COLO668 (cell line): ENCODE data around the gene PAH.

Experiments used
- DNase-seq: peaks from one replicate; lab custom pipeline; 2025; ENCODE audit not compliant: unreplicated experiment; lab: John Stamatoyannopoulos, UW

PAH gene

DNA sequence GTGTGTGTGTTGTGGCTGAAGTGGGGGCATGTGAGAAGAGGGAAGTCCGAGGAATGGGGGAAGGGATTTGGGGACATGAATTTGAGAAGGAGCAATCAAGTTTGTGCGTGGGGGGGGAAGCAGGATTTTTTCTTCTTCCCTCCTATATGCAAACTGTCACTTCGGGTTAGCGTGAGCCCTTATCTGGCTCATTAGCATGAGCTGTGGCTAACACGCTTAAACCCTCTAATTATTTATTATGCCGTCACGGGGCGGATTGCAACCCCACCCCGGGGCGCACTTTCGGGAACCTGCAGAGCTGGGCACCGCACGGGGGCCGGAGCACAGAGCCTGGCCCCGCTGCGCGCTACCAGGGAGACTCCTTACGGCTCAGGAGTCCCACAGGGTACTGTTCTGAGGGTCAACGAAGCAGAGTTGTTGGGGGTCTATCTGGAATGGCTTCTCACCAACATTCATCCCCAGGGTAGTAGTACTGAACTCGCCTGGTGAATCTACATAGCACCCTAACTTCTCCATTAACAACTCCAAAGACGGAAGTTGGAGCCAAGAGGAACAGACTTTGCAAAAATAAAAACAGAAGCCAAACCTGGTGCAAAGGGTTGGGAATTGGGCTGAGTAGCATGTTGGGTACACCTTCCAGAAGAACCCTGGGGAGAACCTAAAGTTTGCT is 34.0 kb upstream of the PAH start:
- DNase-seq: peak; percentile 82

DNA sequence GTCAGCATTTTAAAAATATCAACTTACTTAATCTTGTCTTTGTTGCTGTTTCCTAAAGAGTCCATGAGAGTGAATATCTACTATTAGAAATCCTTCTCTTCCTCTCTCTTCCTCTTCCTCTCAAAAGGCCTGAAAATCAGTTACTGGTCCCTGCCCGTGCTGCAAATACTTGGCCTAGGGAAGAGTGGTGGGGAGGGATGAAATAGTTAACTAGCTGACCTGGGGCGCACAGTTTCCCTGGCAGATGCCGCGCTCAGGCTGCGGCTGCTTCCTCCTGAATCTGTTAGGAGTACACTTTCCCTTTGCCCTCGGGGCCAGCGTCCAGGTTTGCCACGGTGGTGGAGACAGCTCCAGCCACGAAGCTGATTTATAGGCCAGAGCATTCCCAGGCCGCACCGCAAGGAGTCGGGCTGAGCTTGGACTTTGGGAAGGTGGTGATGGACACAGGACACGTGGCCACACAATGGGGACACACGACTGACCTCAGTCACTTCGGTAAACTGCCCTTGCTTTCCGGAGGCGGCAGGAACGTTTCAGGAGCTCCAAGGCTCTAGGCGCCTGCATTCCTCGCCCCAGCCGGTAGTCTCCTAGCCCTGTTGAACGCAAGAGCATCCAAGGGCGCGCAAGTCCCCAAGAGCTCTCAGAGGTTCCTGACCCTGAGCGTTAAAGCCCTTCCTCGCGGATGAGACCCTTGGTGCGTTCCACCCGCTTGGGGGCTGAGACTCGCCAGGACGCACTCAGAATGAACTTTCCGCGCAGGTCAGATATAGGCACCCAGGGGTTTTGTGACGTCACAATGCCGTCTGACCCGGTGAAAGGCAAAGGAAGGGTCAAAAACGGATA is 33.3 kb upstream of the PAH start:
- DNase-seq: peak; percentile 96

DNA sequence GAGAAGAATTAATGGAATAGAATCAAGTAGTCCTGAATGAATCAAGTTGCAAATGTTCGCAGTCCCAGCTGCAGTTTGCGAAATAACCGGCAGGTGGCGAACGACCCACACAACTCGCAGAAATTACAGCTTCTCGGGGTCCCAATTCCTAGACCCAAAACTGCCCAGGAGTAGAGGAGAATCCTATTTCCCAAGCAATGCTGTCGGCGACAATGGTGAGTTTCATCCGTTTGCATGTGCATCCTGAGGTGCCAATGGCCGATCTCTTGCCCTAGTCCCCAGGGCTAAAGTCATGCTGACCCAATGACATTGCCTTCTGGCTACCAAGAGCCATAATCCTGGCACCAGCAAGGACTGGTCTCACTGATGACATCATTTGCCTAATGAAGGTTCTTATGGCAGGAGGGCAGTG is 31.9 kb upstream of the PAH start:
- peak; percentile 78 for DNase-seq

DNA sequence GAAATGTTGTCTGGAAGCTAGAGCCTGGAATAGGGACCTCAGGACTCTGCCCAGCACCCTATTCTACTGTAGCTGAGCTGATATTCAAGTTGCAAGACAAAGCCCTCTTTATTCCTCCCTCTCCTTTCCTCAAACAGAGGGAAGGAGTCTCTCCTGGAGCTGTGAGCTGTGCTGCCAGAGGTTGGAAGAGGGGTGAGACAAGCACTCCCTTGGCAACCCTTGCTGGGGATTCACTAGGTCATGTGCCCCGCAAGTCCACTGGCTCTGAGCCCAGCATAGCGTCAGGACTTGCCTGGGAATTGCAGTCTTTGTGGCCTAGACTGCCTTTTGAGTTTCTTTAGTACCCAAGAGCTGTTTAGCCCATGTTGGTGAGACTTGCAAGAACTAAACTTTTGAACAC is 29.0 kb upstream of the PAH start:
- DNase-seq: no peak

DNA sequence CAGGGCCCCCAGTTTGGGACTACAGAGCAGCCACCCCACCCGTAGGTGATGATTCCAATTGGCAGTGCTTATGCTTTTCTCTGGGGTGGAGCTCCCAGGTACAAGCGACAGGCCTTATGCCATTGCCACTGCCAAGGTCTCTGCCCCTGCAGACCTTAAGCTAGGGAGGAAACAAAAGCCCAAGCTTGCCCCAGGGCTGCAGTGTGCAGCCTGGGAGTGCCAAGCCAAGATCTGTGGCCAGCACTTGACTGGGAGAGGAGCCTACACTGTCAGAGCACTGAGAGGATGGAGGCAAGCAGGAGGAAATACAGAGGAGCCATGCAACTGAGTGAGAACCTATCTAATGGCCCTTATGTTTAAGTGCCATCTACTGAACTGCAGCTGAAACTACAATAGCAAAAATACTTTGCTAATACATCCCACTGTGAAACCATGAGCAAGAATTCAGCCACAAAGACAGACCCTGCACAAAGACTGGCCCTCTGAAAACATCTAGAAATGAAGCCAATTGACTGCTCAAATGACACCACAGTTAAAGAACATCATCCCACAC is 22.7 kb upstream of the PAH start:
- no peak for DNase-seq

DNA sequence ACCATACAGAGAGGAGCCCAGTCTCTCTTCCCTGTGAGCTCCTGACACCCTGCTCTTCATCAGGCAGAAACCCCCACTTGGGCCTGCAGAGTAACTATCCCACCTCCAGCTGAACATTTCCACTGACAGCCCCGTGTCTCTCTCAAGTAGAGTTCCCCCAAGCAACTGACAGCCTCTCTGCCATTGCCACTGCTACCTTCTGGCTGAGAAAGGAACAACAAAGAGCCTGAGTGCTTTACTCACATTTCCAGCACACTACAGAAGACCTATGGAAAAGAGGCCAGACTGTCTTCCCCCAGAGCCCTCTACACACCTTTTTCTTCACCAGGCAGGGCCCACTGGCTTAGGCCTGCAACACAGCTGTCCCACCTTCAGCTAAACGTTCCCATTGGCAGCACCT is 22.0 kb upstream of the PAH start:
- DNase-seq: no peak

DNA sequence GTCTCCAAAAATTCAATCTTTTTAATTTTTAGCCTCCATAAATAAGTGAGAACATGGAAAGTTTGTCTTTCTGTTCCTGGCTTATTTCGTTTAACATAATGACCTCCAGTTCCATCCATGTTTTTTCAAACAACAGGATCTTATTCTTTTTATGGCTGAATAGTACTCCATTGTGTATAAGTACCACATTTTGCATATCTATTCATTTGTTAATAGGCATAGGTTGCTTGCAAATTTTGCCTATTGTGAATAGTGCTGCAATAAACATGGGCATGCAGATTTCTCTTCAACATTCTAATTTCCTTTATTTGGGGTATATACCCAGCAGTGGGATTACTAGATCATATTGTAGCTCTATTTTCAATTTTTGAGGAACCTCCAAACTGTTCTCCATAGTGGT is 16.1 kb upstream of the PAH start:
- no peak for DNase-seq

DNA sequence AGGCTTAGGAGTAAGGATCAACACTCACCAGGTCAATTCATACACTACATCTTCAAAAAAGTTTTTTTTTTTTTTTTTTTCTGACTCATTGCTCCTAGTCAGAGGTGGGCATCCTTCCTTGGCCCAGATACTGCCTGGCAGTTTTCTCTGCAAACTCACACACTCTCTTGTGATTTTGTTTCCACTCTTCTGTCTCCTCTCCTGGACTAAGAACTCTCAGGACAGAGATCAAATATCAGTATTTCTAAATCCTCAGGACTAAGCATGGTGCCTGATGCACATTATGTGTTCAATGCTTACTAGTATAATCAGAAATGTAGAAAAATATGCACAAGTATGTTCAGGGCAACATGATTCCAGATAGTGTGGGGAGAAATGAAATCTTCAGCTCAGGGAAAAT is 10.2 kb upstream of the PAH start:
- no peak for DNase-seq

DNA sequence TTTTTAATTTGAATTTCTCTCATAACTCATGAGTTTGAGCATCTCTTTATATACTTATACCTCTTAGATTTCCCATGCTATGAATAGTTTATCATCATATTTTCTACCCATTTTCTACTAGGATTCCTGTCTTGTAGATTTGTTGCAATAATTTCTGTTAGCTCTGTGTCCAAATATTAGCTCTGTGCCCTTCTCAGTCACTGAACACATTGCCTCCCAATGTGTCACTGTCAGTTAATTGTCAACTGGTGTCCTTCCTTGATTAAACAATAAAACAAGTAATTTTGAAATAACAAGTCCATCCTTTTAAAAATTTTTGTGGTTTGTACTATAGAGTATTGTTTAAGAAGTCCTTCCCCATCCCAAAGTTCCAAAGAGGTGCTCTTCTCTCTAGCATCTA is 4.2 kb upstream of the PAH start:
- no peak for DNase-seq

DNA sequence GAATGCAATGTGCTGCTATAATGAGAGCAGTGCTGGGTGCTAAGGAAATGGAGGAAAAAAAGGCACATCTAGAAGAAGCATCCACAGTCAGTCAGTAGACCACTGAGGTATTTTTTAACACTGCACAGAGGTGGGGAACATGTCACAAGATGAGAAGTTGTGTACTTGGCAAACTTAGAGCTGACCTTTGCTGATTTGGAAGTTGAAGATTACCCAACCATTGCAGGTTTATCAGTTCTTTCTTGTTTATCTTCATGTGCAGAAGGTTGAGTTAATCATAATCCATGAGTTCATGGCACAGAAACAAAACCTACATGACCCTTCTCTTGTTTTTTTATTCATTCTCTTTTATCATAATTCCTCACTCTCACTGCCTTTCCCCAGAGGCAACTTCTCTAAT is 3.2 kb upstream of the PAH start:
- no peak for DNase-seq

DNA sequence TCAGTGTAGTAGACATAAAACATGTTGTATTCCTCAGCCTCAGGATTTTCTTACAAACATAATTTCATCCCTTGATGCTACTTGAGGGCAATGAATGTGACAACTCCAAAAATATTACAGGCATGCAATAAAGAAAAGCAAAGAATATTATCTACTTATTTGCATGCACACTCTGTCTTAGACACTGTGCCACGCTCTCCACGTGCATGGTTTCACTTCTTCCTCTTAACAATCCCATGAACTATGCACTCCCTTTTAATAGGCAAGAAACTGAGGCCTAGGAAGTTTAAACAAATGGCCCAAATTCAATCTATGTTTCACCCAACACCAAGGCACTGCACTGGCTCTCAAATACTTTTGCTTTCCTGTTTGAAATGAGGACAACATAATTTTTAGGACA is 1.8 kb upstream of the PAH start:
- DNase-seq: no peak

DNA sequence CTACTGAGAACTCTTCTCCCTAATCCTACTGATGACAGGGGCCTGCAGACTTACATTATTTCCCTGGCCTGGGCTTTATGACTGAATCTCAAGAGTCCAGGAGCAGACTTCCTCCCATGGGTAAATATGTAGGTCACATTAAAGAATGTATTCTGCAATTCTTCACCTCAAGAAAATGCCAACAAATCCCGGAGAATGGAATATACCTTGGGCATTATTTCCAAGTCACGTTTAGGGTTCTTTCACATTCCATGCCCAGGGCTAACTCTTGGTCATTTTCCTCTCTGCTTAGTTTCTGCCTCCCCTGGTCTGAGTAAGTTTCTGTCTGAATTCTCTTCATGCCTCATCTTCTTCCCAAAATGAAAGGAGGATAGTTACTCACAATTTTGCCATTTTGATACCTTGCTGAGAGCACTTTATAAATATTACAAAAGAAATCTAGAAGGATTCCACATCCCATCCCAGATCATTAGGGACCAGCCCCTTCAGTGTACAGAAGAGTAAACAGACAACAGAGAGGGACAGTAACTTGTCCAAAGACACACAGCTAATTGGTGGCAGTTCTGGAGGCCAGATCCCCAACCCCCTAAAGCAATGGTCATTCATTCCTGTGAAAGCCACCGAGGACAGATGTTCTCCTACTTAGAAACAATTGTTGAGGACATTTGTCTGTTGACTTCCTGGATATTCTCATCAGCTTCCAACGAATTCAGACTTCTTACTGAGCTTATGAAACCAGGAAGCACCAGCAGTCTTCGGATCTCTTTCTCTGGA is 605 bp downstream of the PAH start:
- no peak for DNase-seq

DNA sequence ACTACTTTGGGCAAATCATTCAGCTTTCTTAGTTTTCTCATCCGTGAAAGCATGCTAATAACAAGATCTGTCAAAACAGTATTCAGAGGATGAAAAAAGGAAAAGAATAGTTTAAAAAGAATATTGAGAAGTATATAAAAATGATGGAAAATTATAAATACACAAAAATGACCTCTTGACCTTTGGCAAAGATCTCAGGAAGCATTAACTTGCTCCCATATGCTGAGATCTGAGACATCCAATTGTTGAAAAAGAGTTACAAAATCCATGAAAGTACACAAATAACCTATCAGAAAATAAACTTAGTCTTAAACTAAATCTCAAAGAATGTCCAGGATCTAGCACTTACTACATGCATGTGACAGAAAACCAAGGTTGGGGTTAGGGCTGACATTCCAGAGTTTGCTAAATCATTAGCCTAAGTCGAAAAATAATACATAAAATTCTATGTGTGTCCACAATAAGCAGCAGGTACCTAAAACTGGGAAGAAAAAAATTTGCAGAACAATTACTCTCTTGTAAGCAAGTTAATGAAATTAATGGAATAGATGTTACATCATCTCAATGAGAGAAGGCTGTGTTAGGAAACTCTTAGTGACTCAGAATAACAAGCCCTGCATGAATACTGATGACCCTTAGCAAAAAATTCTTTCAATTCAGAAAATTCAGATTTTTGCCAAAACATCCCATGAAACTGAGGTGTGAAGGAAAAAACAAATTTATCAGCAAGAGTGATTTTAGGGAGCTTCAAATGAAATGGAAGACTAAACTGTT is 3.4 kb downstream of the PAH start:
- no peak for DNase-seq

DNA sequence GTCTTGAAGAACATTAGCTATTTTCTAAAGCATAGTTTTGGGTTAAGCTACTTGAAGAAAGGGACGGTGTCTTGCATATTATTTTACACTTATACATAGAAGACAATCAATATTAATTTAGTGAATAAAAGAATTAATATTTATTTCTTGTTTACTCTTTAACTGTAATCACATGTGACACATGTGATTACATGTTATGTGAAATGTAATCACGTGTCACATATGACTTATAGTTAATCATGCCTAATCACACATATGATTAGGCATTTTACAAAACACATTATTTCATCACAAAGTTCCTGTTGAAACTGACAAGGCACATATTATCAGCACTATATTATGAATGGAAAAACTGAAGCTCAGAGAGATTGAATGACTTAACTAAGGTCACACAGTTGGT is 4.8 kb downstream of the PAH start:
- no peak for DNase-seq

DNA sequence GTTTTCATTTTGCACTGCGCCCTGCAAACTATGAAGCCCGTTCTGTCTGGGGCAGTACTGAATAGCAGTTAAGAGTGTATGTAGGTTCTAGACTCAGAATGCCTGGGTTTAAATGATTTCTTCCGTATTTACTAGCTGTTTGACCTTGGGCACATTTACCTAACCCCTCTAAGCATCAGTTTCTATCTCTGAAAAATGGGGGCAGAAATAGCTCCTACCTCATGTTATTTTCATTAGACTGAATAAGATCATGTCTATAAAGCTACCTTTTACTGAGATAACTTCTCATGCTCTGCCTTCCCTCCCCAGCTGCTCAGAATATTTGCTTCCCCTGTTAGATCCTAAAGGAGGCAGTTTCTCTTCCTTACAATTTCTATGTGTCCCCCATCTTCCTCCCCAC is 5.7 kb downstream of the PAH start:
- no peak for DNase-seq

DNA sequence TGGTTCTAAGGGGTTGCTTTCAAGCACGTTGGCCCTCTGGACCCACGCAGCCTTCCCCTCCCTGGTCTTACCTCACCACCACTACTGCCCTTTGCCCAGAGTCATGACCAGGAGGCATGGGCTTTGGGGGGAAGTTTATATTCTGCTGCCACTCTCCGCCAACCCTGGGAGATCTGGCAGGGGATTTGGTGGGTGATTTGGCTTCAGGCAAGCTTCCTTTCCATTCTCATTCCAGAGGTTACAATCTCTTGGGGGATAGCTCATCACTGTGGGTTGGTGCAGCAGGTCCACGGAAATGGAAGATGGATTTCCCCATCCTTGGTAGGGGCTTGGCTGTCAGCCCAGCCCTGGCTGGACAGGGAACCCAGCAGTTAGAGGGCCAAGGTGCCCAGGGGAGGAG is 6.3 kb downstream of the PAH start:
- no peak for DNase-seq

DNA sequence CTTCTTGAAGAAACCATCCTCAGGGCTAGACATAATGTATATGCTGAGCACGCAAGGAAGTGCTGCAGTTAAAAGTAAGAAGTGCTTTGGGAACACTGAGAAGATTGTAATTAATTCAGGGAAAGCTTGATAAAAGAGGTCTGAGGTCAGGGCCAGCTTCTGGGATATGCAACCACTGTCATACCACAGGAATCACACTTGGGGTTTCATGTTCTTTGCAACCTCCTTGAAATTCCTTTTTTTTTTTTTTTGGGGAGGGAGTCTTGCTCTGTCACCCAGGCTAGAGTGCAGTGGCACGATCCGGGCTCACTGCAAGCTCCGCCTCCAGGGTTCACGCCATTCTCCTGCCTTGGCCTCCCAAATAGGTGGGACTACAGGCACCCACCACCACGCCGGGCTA is 6.9 kb downstream of the PAH start:
- no peak for DNase-seq

DNA sequence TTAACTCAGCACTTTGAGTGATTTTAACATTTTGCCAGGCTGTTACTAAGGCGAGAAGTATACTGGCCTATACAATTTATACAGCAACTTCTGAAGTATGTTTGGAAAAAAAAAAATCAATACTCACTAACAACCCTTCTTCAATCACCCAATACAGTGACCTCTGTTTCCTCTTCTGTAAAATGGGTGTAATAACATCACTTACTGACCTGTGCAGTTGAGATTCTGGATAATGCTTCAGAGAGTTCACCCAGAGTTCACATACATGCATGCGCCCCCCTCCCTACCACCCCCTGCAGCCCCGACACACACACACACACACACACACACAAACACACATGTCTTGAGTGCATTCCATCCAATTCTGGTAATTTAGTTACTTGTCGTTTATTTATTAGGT is 9.1 kb downstream of the PAH start:
- no peak for DNase-seq

DNA sequence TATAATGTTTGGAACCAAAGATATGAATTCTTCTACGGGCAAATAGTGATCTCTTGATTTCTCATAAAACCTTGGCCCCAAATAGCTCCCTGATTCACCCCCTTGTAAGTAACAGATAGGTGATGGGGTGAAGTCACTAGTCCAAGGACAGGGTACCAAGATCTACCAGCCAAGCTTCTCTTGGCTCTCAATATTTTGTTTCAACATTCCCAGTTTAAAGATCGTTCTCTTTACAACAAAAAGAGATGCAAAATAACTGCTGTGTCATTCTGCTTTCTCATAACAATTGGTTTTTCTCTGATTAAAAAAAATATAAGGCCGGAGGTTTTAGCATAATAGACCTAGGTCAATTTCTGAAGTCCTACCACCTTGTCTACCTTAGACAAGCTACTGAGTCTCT is 11.8 kb downstream of the PAH start:
- DNase-seq: no peak

DNA sequence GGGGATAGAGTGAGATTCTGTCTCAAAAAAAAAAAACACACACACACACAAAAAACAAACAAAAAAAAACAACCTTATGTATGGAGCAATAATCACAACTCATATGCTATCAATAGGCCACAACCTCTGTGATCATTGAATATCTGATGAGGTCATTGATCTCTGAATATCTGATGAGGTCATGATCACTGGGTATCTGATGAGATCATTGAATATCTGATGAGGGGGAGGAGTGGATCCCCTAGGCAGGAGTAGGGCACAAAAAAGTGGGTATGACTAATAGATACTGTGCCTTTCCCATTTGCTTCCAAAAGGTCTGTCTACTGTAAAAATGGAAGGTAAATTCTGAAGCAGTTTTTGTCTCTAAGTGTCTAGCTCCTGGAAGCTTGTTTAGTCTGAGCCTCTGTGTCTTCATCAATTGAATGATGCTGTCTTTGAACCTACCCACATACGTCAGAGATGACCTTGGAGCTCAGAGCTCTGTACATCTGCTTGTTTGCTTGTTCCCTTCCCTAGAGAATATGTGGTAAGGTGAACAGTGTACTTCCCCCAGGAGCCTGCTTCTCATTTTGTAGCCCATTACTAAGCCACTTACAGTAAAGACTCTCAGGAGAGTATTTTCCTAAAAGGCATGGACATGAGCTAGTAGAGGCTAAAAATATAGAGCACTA is 13.6 kb downstream of the PAH start:
- DNase-seq: no peak
